ENCODE measurements around the gene CYP4Z1.
"Not testable (repeated sequence)": the region's sequence is repeated elsewhere in the genome, so short reads cannot be mapped to it uniquely, and the experiment has no call there.

Gene CYP4Z1

DNA sequence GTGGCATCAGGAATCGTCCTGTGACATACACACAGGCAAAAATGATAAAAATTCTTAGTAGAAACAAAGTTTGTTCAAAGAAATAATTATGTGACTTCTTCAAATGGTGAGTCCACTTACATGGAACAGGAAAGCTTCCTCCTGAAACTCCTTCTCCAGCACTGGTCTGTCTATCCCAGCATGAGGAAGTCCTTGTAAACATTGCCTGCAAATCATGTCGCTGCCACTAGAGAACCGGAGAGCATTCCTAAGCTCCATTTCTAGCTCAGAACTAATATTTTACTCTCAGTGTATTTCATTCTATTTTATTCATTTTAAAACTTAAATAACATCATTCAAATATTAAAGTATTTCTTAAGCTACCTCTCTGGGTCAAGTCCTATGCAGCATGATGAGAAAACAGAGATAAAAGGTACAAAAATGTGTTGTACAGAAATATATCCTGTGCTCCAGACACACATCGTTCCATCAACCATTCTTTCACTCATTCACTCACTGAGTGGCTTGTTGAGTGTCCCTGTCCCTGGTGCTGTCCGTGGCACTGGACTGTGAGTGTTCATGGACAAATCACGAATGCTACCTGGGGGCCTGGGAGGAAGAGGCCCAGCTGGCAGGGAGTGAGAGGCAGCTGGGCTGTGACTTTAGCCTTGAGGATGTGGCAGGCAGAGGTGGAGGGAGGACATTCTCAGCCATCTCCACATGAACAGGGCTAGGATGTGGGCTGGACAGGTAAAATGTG is 80.2 kb downstream of the CYP4Z1 start:
- no peaks in the 10 kb centered on the region for H3K27me3 ChIP-seq (ENCODE audit: control insufficient read depth, insufficient read depth, low read length)
- H3K4me1 ChIP-seq (ENCODE audit: control insufficient read depth, insufficient read depth, low read length), result no peaks in the 10 kb centered on the region
- H3K27ac ChIP-seq (ENCODE audit: low read length), result no peak overlapping the region
- WGBS (ENCODE audit: insufficient coverage, insufficient read length), result no CpG with 5 or more reads among the region's 6 CpGs
- H3K4me3 ChIP-seq (ENCODE audit: low read length), result no peak overlapping the region
- no peaks in the 10 kb centered on the region for H3K36me3 ChIP-seq (ENCODE audit: control insufficient read depth, insufficient read depth, low read length)
- DNase-seq (ENCODE audit: low read depth, low spot score), result no peak
- H3K9me3 ChIP-seq (ENCODE audit: control insufficient read depth, insufficient read depth, low read length), result no peaks in the 10 kb centered on the region

- H3K36me3 ChIP-seq (ENCODE audit: control insufficient read depth, insufficient read depth, low read length); H3K27ac ChIP-seq (ENCODE audit: low read length); H3K4me3 ChIP-seq (ENCODE audit: low read length); H3K9me3 ChIP-seq (ENCODE audit: control insufficient read depth, insufficient read depth, low read length); H3K4me1 ChIP-seq (ENCODE audit: control insufficient read depth, insufficient read depth, low read length); H3K27me3 ChIP-seq (ENCODE audit: control insufficient read depth, insufficient read depth, low read length); DNase-seq (ENCODE audit: low read depth, low spot score): not testable (repeated sequence)
- WGBS (ENCODE audit: insufficient coverage, insufficient read length), result no CpG with 5 or more reads among the region's 9 CpGs
Measured at GRCh38 chr1:47149162-47149561, 82.1 kb downstream of the CYP4Z1 start.

- not testable (repeated sequence) for H3K36me3 ChIP-seq (ENCODE audit: control insufficient read depth, insufficient read depth, low read length); H3K27ac ChIP-seq (ENCODE audit: low read length); H3K9me3 ChIP-seq (ENCODE audit: control insufficient read depth, insufficient read depth, low read length); H3K27me3 ChIP-seq (ENCODE audit: control insufficient read depth, insufficient read depth, low read length); H3K4me1 ChIP-seq (ENCODE audit: control insufficient read depth, insufficient read depth, low read length); H3K4me3 ChIP-seq (ENCODE audit: low read length); DNase-seq (ENCODE audit: low read depth, low spot score)
Measured at GRCh38 chr1:47156457-47156856, 89.4 kb downstream of the CYP4Z1 start.

GRCh38 chr1:47157957-47158356 is 90.9 kb downstream of the CYP4Z1 start:
- WGBS (ENCODE audit: insufficient coverage, insufficient read length), result no CpG with 5 or more reads among the region's 3 CpGs
- not testable (repeated sequence) for H3K9me3 ChIP-seq (ENCODE audit: control insufficient read depth, insufficient read depth, low read length); H3K27me3 ChIP-seq (ENCODE audit: control insufficient read depth, insufficient read depth, low read length); DNase-seq (ENCODE audit: low read depth, low spot score); H3K36me3 ChIP-seq (ENCODE audit: control insufficient read depth, insufficient read depth, low read length); H3K4me3 ChIP-seq (ENCODE audit: low read length); H3K27ac ChIP-seq (ENCODE audit: low read length); H3K4me1 ChIP-seq (ENCODE audit: control insufficient read depth, insufficient read depth, low read length)

DNA sequence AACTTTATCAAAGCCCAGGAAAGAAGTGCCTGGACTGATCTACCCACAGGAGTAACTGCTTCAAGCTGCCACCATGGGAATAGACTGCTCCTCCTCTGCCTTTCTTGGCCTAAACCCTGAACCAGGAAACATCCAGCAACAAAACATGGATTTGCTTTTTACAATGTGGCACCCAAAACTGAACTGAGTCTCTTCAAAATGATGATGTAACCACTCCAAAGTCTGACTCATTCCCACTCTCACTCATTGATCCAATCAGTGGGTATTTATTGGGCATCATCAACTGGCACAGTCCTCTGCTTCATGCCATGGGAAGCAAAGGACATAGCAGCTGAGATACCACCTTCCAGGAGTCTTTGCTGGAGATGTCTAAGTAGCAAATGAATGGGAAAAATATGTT is 93.7 kb downstream of the CYP4Z1 start:
- Histone ChIP-seq H3K27ac (ENCODE audit: low read length) (no peak overlapping the region), H3K27me3 (ENCODE audit: control insufficient read depth, insufficient read depth, low read length) (no peaks in the 10 kb centered on the region), H3K9me3 (ENCODE audit: control insufficient read depth, insufficient read depth, low read length) (no peaks in the 10 kb centered on the region), H3K4me3 (ENCODE audit: low read length) (no peak overlapping the region), H3K36me3 (ENCODE audit: control insufficient read depth, insufficient read depth, low read length) (no peaks in the 10 kb centered on the region), H3K4me1 (ENCODE audit: control insufficient read depth, insufficient read depth, low read length) (no peaks in the 10 kb centered on the region)
- DNase-seq (ENCODE audit: low read depth, low spot score), result no peak

DNA sequence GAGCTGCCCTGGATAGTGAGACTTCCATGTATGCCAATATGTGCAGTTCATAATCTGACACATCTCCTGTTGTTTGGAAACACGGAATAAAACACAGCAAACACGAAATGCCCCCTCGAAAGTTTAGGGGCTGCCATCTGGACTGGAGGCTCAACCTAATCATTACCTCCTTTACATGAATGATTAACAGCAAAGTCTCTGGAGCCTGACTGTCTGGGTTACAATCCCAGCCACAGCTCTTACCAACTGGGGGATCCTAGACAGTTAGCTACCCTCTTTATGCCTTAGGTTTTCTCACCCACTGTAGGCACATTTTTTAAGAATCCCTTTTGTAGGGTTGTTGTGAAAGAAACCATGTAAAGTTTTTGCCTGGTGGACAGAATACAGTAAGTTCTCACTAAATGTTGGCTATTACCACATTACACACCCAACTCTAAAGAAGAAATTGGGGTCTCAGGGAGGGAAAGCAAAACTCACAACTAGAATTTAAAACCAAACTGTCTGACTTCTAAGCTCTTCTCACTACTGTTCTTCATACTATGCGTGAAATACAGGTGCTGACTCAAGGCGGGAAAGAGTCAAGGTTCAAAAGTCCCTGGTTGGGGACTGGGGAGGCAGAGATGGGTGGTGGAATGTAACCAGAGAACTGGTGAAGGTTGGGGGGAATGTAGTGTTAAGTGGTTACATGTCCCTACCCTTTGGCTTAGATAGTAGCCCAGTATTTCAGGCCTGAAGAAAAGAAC is 94.4 kb downstream of the CYP4Z1 start:
- WGBS (ENCODE audit: insufficient coverage, insufficient read length), result no CpG with 5 or more reads among the region's 5 CpGs
- H3K4me1 ChIP-seq (ENCODE audit: control insufficient read depth, insufficient read depth, low read length), result no peaks in the 10 kb centered on the region
- DNase-seq (ENCODE audit: low read depth, low spot score), result no peak
- H3K27ac ChIP-seq (ENCODE audit: low read length), result no peak overlapping the region
- H3K27me3 ChIP-seq (ENCODE audit: control insufficient read depth, insufficient read depth, low read length), result no peaks in the 10 kb centered on the region
- H3K4me3 ChIP-seq (ENCODE audit: low read length), result no peak overlapping the region
- H3K9me3 ChIP-seq (ENCODE audit: control insufficient read depth, insufficient read depth, low read length), result no peaks in the 10 kb centered on the region
- H3K36me3 ChIP-seq (ENCODE audit: control insufficient read depth, insufficient read depth, low read length), result no peaks in the 10 kb centered on the region

- no peak overlapping the region for H3K4me3 ChIP-seq (ENCODE audit: low read length)
- no peak overlapping the region for H3K27ac ChIP-seq (ENCODE audit: low read length)
- no peaks in the 10 kb centered on the region for H3K9me3 ChIP-seq (ENCODE audit: control insufficient read depth, insufficient read depth, low read length)
- no peaks in the 10 kb centered on the region for H3K4me1 ChIP-seq (ENCODE audit: control insufficient read depth, insufficient read depth, low read length)
- H3K36me3 ChIP-seq (ENCODE audit: control insufficient read depth, insufficient read depth, low read length), result no peaks in the 10 kb centered on the region
- no peaks in the 10 kb centered on the region for H3K27me3 ChIP-seq (ENCODE audit: control insufficient read depth, insufficient read depth, low read length)
- no peak for DNase-seq (ENCODE audit: low read depth, low spot score)
Measured at GRCh38 chr1:47164552-47164951, 97.5 kb downstream of the CYP4Z1 start.

Data from iPS DF 6.9 (cell line).